ENCODE results near the gene EGFL8.

- no peak for TF ChIP-seq POLR2A (IDR thresholded peaks at IDR 0.05)
- no peak for TF ChIP-seq POLR2AphosphoS5 (IDR thresholded peaks at IDR 0.05)
- TF ChIP-seq CTCF (IDR thresholded peaks at IDR 0.05) = no peak
Observed at GRCh38 chr6:32114796-32115195, 49.6 kb upstream of the EGFL8 start.

Data from suprapubic skin (tissue), 4 donors.